Measurements from ENCODE around the gene MPZL2. TPM values are rescaled to one million over a fixed set of nuclear protein-coding genes. Genes with fewer than 3 reads are reported as not detected.

Gene MPZL2
- total and polyA plus RNA-seq, 2 of the 8 experiments (the other 6 are each of a cell fraction or from before 2014, with no cell fraction given) = 2.4 to 3.2 TPM

- Histone ChIP-seq H3K4ac (replicated peaks; ENCODE audit: insufficient read length, low read depth, low read length) (no peak overlapping the region), H4K8ac (ENCODE audit: extremely low read depth, insufficient read depth, low read length) (no peak overlapping the region), H3K27ac (ENCODE audit: low read depth, low read length) (no peak overlapping the region), H3K79me2 (ENCODE audit: control insufficient read depth in 1 of 2, insufficient read depth in 2 of 2, low read length in 2 of 2) (no peaks in the 10 kb centered on the region), H4K5ac (ENCODE audit: insufficient read length, low read depth, low read length) (no peak overlapping the region), H3K23me2 (ENCODE audit: low read depth, low read length) (no peaks in the 10 kb centered on the region), H3K36me3 (ENCODE audit: control insufficient read depth in 2 of 4, insufficient read depth in 4 of 4, low read length in 3 of 4) (no peaks in the 10 kb centered on the region), H3K23ac (ENCODE audit: insufficient read length) (no peak overlapping the region), H2AK5ac (ENCODE audit: low read depth, low read length) (no peak overlapping the region), H3K4me3 (ENCODE audit: extremely low read depth in 1 of 4, insufficient read depth in 2 of 4, low read depth in 3 of 4, low read length in 4 of 4) (no peak overlapping the region), H2BK15ac (ENCODE audit: low read length) (no peak overlapping the region), H2BK12ac (ENCODE audit: low read depth, low read length) (no peak overlapping the region), H3K9ac (replicated peaks in 1 of 4; ENCODE audit: extremely low read depth in 1 of 4, low read depth in 3 of 4, low read length in 3 of 4) (no peak overlapping the region), H2BK120ac (replicated peaks; ENCODE audit: low read depth, low read length) (no peak overlapping the region), H3K4me1 (replicated peaks in 1 of 4; ENCODE audit: control insufficient read depth in 3 of 4, insufficient read depth in 4 of 4, low read length in 3 of 4) (no peaks in the 10 kb centered on the region; a peak in 1 of 7 replicates), H3K79me1 (ENCODE audit: low read depth, low read length) (no peaks in the 10 kb centered on the region), H3K9me3 (ENCODE audit: insufficient read depth in 2 of 2, low read depth in 1 of 2, low read length in 1 of 2) (no peaks in the 10 kb centered on the region), H3K14ac (ENCODE audit: insufficient read length) (no peak overlapping the region), H4K20me1 (replicated peaks in 1 of 2; ENCODE audit: control insufficient read depth in 1 of 2, insufficient read depth in 2 of 2, low read length in 2 of 2) (no peaks in the 10 kb centered on the region), H3K27me3 (replicated peaks in 1 of 4; ENCODE audit: control insufficient read depth in 3 of 4, extremely low read depth in 1 of 4, insufficient read depth in 3 of 4, low read length in 3 of 4) (no peaks in the 10 kb centered on the region; a peak in 1 of 7 replicates), H3K18ac (ENCODE audit: extremely low read depth, low read length) (no peak overlapping the region), H2AFZ (ENCODE audit: low read length) (no peak overlapping the region), H2BK5ac (ENCODE audit: low read depth, low read length) (no peak overlapping the region), H2BK20ac (ENCODE audit: low read length) (no peak overlapping the region), H3K4me2 (ENCODE audit: insufficient read depth in 1 of 2, low read depth in 2 of 2, low read length in 2 of 2) (no peak overlapping the region), H4K91ac (replicated peaks; ENCODE audit: insufficient read length, low read length) (no peak overlapping the region), H3K56ac (replicated peaks; ENCODE audit: insufficient read length, low read depth, low read length) (no peak overlapping the region)
- ChIA-PET POLR2A (ENCODE audit: partially characterized antibody) (interaction anchor here (0.8 to 1.0 kb wide), 2 partner anchors 10 to 55 kb away, joined by 4 read pairs; no protein-coding TSS in a partner anchor), CTCF (ENCODE audit: partially characterized antibody) (interaction anchor here (0.6 to 5.1 kb wide), 50 partner anchors 9 to 307 kb away, joined by 3 to 52 read pairs (median 4); partner anchors contain the start of genes CD3D, CD3E, JAML and MPZL2)
- 71% methylated on average over 5 of the region's 5 CpGs; no CpG with 5 or more reads in 1 of the 2 experiments for WGBS, 2 experiments (ENCODE audit: extremely low coverage in 1 of 2, insufficient coverage in 1 of 2, insufficient read length in 1 of 2, insufficient replicate concordance in 2 of 2, low coverage in 1 of 2, low lambda C conversion rate in 2 of 2, missing lambda C conversion rate in 1 of 2)
- DNase-seq (ENCODE audit: low read depth in 1 of 2, low spot score in 2 of 2) (no peak), FAIRE-seq (no peak)
Observed at GRCh38 chr11:118295199-118295598, 31.1 kb upstream of the MPZL2 start.

Data from H1 (cell line).